Hepatocyte (in vitro differentiated cells): ENCODE results near the gene CIAO3. TPM values are rescaled to one million over a fixed set of nuclear protein-coding genes. Genes with fewer than 3 reads are reported as not detected.
"Not testable (repeated sequence)": the region's sequence is repeated elsewhere in the genome, so short reads cannot be mapped to it uniquely, and the experiment has no call there.

Experiments
- DNase-seq: peaks from one replicate; pipeline ENCODE4 v3.0.0-alpha.2; 2016; ENCODE audit warnings: low spot score
- H2AFZ ChIP-seq: fragments of 200-600 bp; sonication (generic); 2 replicates; pipeline ENCODE4 v1.6.0; 2016; ENCODE audit warnings: antibody characterized with exemption, mild to moderate bottlenecking
- H3K27ac ChIP-seq: fragments of 200-600 bp; sonication (generic); 2 replicates; pipeline ENCODE4 v1.5.1; 2016; ENCODE audit warnings: mild to moderate bottlenecking
- H3K27me3 ChIP-seq: fragments of 200-600 bp; sonication (generic); 2 replicates; pipeline ENCODE4 v1.6.1; 2016
- H3K36me3 ChIP-seq: fragments of 200-600 bp; sonication (generic); replicated peaks from 2 replicates; pipeline ENCODE4 v1.5.1; 2016; ENCODE audit warnings: low read depth; ENCODE audit not compliant: insufficient read depth
- H3K4me1 ChIP-seq: fragments of 200-600 bp; sonication (generic); 2 replicates; pipeline ENCODE4 v1.5.1; 2016; ENCODE audit warnings: mild to moderate bottlenecking, moderate library complexity; ENCODE audit not compliant: insufficient read depth
- H3K4me2 ChIP-seq: fragments of 200-600 bp; sonication (generic); 2 replicates; pipeline ENCODE4 v1.6.0; 2016
- H3K4me3 ChIP-seq: fragments of 200-600 bp; sonication (generic); 2 replicates; pipeline ENCODE4 v1.5.1; 2016; ENCODE audit warnings: mild to moderate bottlenecking
- H3K79me2 ChIP-seq: fragments of 200-600 bp; sonication (generic); 2 replicates; pipeline ENCODE4 v1.6.0; 2017; ENCODE audit warnings: mild to moderate bottlenecking
- H3K9me2 ChIP-seq: fragments of 200-600 bp; sonication (generic); replicated peaks from 2 replicates; pipeline ENCODE4 v1.6.0; 2017; ENCODE audit warnings: mild to moderate bottlenecking; ENCODE audit not compliant: insufficient read depth
- H3K9me3 ChIP-seq: fragments of 200-600 bp; sonication (generic); 2 replicates; pipeline ENCODE4 v1.5.1; 2016; ENCODE audit warnings: low read depth, mild to moderate bottlenecking
- H4K20me1 ChIP-seq: fragments of 200-600 bp; sonication (generic); 2 replicates; pipeline ENCODE4 v1.6.0; 2016; ENCODE audit warnings: mild to moderate bottlenecking; ENCODE audit not compliant: insufficient read depth, poor library complexity, severe bottlenecking
- CTCF ChIP-seq: fragments of 200-600 bp; sonication (generic); IDR thresholded peaks from 2 replicates; pipeline ENCODE4 v1.5.1; 2016; ENCODE audit warnings: antibody characterized with exemption, mild to moderate bottlenecking; ENCODE audit not compliant: poor library complexity
- EZH2 ChIP-seq: fragments of 200-600 bp; sonication (generic); IDR thresholded peaks from 2 replicates; pipeline ENCODE4 v1.6.1; 2016; ENCODE audit warnings: antibody characterized with exemption, mild to moderate bottlenecking, borderline replicate concordance
- EZH2phosphoT487 ChIP-seq: fragments of 200-600 bp; sonication (generic); IDR thresholded peaks from one replicate; pipeline ENCODE4 v1.6.1; 2018; ENCODE audit warnings: antibody characterized with exemption, mild to moderate bottlenecking, low read depth, moderate library complexity; ENCODE audit not compliant: unreplicated experiment, severe bottlenecking
- WGBS: methylation state at CpG from one replicate; pipeline ENCODE4 v1.1.6; 2016; ENCODE audit warnings: low lambda C conversion rate; ENCODE audit errors: missing lambda C conversion rate; 5-methylcytosine and 5-hydroxymethylcytosine counted together
- polyA plus RNA-seq: library from polyadenylated mRNA; unstranded; fragments of >200 nt; fragmentation: Nextera tagmentation; extraction: Ambion mirVana; gene quantifications from 2 replicates; pipeline ENCODE4 v1.2.1, GENCODE V29; 2016
- total RNA-seq: library from RNA; depleted of rRNA; stranded (reverse); fragments of >200 nt; gene quantifications from 2 replicates; pipeline ENCODE4 v1.2.3, GENCODE V29; 2014

Gene CIAO3
- total and polyA plus RNA-seq, 2 experiments from 2014 or later = 39.0 to 42.8 TPM

GRCh38 chr16:754656-755055 is 13.9 kb upstream of the CIAO3 start:
- H3K9me3 ChIP-seq = no peaks in the 10 kb centered on the region
- H3K36me3 ChIP-seq = no peaks in the 10 kb centered on the region
- H3K4me1 ChIP-seq = peaks cover 7% of the 10 kb centered on the region
- H3K4me3 ChIP-seq = no peak overlapping the region
- H3K27ac ChIP-seq = no peak overlapping the region
- no peak for DNase-seq
- H3K27me3 ChIP-seq = peaks cover 3% of the 10 kb centered on the region
- WGBS = 75% methylated on average over 10 of the region's 11 CpGs
- no peak overlapping the region for H2AFZ ChIP-seq
- no peak overlapping the region for H3K4me2 ChIP-seq
- H3K79me2 ChIP-seq = no peaks in the 10 kb centered on the region
- H3K9me2 ChIP-seq = no peaks in the 10 kb centered on the region
- TF ChIP-seq EZH2phosphoT487 (no peak), EZH2 (no peak), CTCF (no peak)
- no peaks in the 10 kb centered on the region for H4K20me1 ChIP-seq

- H4K20me1 ChIP-seq, H3K27ac ChIP-seq, H3K27me3 ChIP-seq, H3K4me2 ChIP-seq, H3K4me1 ChIP-seq, H3K4me3 ChIP-seq, H3K79me2 ChIP-seq, H3K36me3 ChIP-seq, H3K9me2 ChIP-seq, DNase-seq, H2AFZ ChIP-seq, H3K9me3 ChIP-seq: not testable (repeated sequence)
- WGBS = 91% methylated on average over 11 of the region's 11 CpGs
Observed at GRCh38 chr16:754121-754607, 13.4 kb upstream of the CIAO3 start.

- no peak for DNase-seq
Observed at GRCh38 chr16:752007-752312, 11.2 kb upstream of the CIAO3 start.

More at GRCh38 chr16:752007-752312, 11.2 kb upstream of the CIAO3 start:
- no peak overlapping the region for H3K4me3 ChIP-seq
- H3K36me3 ChIP-seq = no peaks in the 10 kb centered on the region
- H3K4me2 ChIP-seq = peak overlapping the region; percentile 46
- no peaks in the 10 kb centered on the region for H3K79me2 ChIP-seq
- no peaks in the 10 kb centered on the region for H4K20me1 ChIP-seq
- WGBS = 33% methylated on average over 10 of the region's 10 CpGs
- TF ChIP-seq EZH2 (no peak), EZH2phosphoT487 (no peak), CTCF (no peak)
- H3K4me1 ChIP-seq = peaks cover 7% of the 10 kb centered on the region
- H3K9me3 ChIP-seq = no peaks in the 10 kb centered on the region
- H2AFZ ChIP-seq = no peak overlapping the region
- peaks cover 3% of the 10 kb centered on the region for H3K27me3 ChIP-seq
- no peaks in the 10 kb centered on the region for H3K9me2 ChIP-seq
- H3K27ac ChIP-seq = no peak overlapping the region
